HL-60 (cell line): ENCODE data around the gene GRM2.

Experiments
- GABPA ChIP-seq: IDR thresholded peaks from 2 replicates; pipeline ENCODE4 v1.6.1; 2012; ENCODE audit warnings: low read depth
- POLR2AphosphoS5 ChIP-seq: IDR thresholded peaks from 2 replicates; pipeline ENCODE4 v1.6.1; 2012; ENCODE audit warnings: low read depth
- SPI1 ChIP-seq: IDR thresholded peaks from 2 replicates; pipeline ENCODE4 v1.6.1; 2012; ENCODE audit warnings: low read depth, mild to moderate bottlenecking, borderline replicate concordance
- TF ChIP-seq, protein P1 (sequence below): IDR thresholded peaks from one replicate; pipeline ENCODE4 v1.5.1; 2011; ENCODE audit warnings: low read length, control low read depth, inconsistent platforms; ENCODE audit not compliant: insufficient read depth
- TF ChIP-seq, protein P2 (sequence below): IDR thresholded peaks from 2 replicates; pipeline ENCODE4 v1.6.1; 2012; ENCODE audit warnings: low read depth; ENCODE audit not compliant: insufficient replicate concordance

DNA sequence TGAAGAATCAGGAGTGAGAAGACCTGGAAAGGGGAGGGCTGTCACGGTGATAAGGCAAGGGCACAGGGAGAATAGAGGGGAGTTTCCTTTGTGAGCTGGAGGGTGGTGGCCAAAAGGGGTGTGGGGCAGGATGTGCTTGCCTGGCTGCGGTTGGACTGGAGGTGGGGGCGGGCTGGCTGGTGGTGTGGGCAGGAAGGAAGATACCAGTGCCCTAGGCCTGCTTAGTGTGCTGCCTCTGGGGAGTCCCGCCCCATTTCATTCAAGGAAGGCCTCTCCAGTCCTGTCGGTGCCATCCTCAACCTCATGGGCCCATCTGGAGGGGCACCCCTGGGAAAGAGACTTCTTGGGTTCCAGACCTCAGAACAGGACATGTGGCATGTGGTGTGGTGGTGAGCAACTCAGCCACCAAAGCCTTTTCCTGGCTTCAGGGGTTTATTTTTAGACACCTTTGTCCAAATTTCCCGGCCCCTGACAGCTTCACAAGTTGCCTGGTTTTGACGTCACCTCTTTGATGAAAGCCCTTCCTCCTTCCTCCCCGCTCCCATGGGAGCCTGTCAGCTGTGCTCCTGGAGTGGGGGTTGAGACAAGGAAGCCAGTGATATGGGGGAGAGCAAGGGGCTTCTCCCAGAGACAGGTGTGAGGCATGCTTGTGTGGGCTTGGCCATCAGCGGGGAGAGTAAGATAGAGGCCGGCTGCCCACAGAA lies 20.2 kb upstream of the GRM2 start:
- TF ChIP-seq, protein P1, sequence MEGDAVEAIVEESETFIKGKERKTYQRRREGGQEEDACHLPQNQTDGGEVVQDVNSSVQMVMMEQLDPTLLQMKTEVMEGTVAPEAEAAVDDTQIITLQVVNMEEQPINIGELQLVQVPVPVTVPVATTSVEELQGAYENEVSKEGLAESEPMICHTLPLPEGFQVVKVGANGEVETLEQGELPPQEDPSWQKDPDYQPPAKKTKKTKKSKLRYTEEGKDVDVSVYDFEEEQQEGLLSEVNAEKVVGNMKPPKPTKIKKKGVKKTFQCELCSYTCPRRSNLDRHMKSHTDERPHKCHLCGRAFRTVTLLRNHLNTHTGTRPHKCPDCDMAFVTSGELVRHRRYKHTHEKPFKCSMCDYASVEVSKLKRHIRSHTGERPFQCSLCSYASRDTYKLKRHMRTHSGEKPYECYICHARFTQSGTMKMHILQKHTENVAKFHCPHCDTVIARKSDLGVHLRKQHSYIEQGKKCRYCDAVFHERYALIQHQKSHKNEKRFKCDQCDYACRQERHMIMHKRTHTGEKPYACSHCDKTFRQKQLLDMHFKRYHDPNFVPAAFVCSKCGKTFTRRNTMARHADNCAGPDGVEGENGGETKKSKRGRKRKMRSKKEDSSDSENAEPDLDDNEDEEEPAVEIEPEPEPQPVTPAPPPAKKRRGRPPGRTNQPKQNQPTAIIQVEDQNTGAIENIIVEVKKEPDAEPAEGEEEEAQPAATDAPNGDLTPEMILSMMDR, result no peak
- TF ChIP-seq SPI1, result no peak
- TF ChIP-seq POLR2AphosphoS5, result peak; percentile 40; the same call in 1 of the 2 replicates
- TF ChIP-seq, protein P2, sequence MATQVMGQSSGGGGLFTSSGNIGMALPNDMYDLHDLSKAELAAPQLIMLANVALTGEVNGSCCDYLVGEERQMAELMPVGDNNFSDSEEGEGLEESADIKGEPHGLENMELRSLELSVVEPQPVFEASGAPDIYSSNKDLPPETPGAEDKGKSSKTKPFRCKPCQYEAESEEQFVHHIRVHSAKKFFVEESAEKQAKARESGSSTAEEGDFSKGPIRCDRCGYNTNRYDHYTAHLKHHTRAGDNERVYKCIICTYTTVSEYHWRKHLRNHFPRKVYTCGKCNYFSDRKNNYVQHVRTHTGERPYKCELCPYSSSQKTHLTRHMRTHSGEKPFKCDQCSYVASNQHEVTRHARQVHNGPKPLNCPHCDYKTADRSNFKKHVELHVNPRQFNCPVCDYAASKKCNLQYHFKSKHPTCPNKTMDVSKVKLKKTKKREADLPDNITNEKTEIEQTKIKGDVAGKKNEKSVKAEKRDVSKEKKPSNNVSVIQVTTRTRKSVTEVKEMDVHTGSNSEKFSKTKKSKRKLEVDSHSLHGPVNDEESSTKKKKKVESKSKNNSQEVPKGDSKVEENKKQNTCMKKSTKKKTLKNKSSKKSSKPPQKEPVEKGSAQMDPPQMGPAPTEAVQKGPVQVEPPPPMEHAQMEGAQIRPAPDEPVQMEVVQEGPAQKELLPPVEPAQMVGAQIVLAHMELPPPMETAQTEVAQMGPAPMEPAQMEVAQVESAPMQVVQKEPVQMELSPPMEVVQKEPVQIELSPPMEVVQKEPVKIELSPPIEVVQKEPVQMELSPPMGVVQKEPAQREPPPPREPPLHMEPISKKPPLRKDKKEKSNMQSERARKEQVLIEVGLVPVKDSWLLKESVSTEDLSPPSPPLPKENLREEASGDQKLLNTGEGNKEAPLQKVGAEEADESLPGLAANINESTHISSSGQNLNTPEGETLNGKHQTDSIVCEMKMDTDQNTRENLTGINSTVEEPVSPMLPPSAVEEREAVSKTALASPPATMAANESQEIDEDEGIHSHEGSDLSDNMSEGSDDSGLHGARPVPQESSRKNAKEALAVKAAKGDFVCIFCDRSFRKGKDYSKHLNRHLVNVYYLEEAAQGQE, result no peak
- 0 out of 2 replicates have a peak, but pooled peaks have one; percentile 18 for TF ChIP-seq GABPA
